Myometrial cell (primary cell): ENCODE data around the gene HGS. TPM values are rescaled to one million over a fixed set of nuclear protein-coding genes. Genes with fewer than 3 reads are reported as not detected.

Experiments
- total RNA-seq: library from RNA; depleted of rRNA; stranded (reverse); fragments of >200 nt; gene quantifications from 2 replicates; pipeline ENCODE4 v1.2.3, GENCODE V29; 2015

The HGS gene
- total RNA-seq: 88.8 and 125 TPM in 2 replicates

GRCh38 chr17:81683584-81684441 lies at the start of gene HGS, which contains the start of gene ARL16:
Gene HGS, plus strand, starts transcription at chr17:81684011. Its CDS starts 56 bp downstream, at chr17:81684067.
Gene ARL16, minus strand, starts transcription at chr17:81683797. Its CDS starts 44 bp downstream, at chr17:81683753.

GRCh38 chr17:81636505-81637288 lies 47.1 kb upstream of the HGS start, which contains the start of the genes NPLOC4 and TSPAN10:
Gene NPLOC4, minus strand, starts transcription at chr17:81637112. Its CDS starts 182 bp downstream, at chr17:81636930.
Gene TSPAN10, plus strand, starts transcription at chr17:81637196. Its CDS starts 5,217 bp downstream, at chr17:81642413.

GRCh38 chr17:81656118-81656743 lies 27.6 kb upstream of the HGS start, which contains the start of gene PDE6G:
Gene PDE6G, minus strand, starts transcription at chr17:81656542. Its CDS starts 3,237 bp downstream, at chr17:81653305.

GRCh38 chr17:81666342-81667191 lies 17.2 kb upstream of the HGS start, which contains the start of the genes CCDC137 and OXLD1:
Gene CCDC137, plus strand, starts transcription at chr17:81666737. Its CDS starts 30 bp downstream, at chr17:81666767.
Gene OXLD1, minus strand, starts transcription at chr17:81666605. Its CDS starts 28 bp downstream, at chr17:81666577.

GRCh38 chr17:81702934-81703746 lies 19.3 kb downstream of the HGS start, which contains the start of gene MRPL12:
Gene MRPL12, plus strand, starts transcription at chr17:81703367. Its CDS starts 135 bp downstream, at chr17:81703502.

GRCh38 chr17:81711814-81712467 lies 28.1 kb downstream of the HGS start, which contains the start of gene SLC25A10:
Gene SLC25A10, plus strand, starts transcription at chr17:81712284. Its CDS starts 143 bp downstream, at chr17:81712427.

Other genes starting within 250 kb of the HGS start
- gene ACTG1, start 171.2 kb upstream of the HGS start, total RNA-seq: 8,175 and 10,672 TPM in 2 replicates
- 0.35 TPM in 1 of 2 replicates, not detected in the other for gene FSCN2, start 155.6 kb upstream of the HGS start, total RNA-seq
- gene FAAP100, start 131.7 kb upstream of the HGS start, total RNA-seq: 29.1 and 29.4 TPM in 2 replicates
- gene NPLOC4, start 46.9 kb upstream of the HGS start, total RNA-seq: 63.8 and 70.1 TPM in 2 replicates
- 1.9 and 2.0 TPM in 2 replicates for gene TSPAN10, start 46.8 kb upstream of the HGS start, total RNA-seq
- gene PDE6G, start 27.5 kb upstream of the HGS start, total RNA-seq: 1.2 and 3.2 TPM in 2 replicates
- 50.7 and 58.1 TPM in 2 replicates for gene OXLD1, start 17.4 kb upstream of the HGS start, total RNA-seq
- gene CCDC137, start 17.3 kb upstream of the HGS start, total RNA-seq: 11.8 and 17.7 TPM in 2 replicates
- gene ARL16, start 214 bp upstream of the HGS start, total RNA-seq: 37.7 and 46.4 TPM in 2 replicates
- gene MRPL12, start 19.4 kb downstream of the HGS start, total RNA-seq: 80.1 and 94.3 TPM in 2 replicates
- gene SLC25A10, start 28.3 kb downstream of the HGS start, total RNA-seq: 12.7 and 23.0 TPM in 2 replicates
- gene GCGR, start 120.1 kb downstream of the HGS start, total RNA-seq: not detected in 2 replicates
- 103 and 127 TPM in 2 replicates for gene MCRIP1, start 149.3 kb downstream of the HGS start, total RNA-seq
- not detected in 2 replicates for gene PPP1R27, start 151.0 kb downstream of the HGS start, total RNA-seq
- 1,723 and 2,500 TPM in 2 replicates for gene P4HB, start 176.5 kb downstream of the HGS start, total RNA-seq
- 282 and 361 TPM in 2 replicates for gene ARHGDIA, start 187.3 kb downstream of the HGS start, total RNA-seq
- 235 and 249 TPM in 2 replicates for gene ALYREF, start 207.6 kb downstream of the HGS start, total RNA-seq
- 273 and 321 TPM in 2 replicates for gene ANAPC11, start 207.7 kb downstream of the HGS start, total RNA-seq
- under 0.01 TPM in 1 of 2 replicates, not detected in the other for gene NPB, start 218.2 kb downstream of the HGS start, total RNA-seq
- 131 and 163 TPM in 2 replicates for gene PCYT2, start 227.4 kb downstream of the HGS start, total RNA-seq
- gene SIRT7, start 234.2 kb downstream of the HGS start, total RNA-seq: 23.7 and 27.7 TPM in 2 replicates
- 8.3 and 8.4 TPM in 2 replicates for gene MAFG, start 243.7 kb downstream of the HGS start, total RNA-seq